Measurements from ENCODE around the gene TRANK1. TPM values are rescaled to one million over a fixed set of nuclear protein-coding genes. Genes with fewer than 3 reads are reported as not detected.
"Not testable (repeated sequence)": the region's sequence is repeated elsewhere in the genome, so short reads cannot be mapped to it uniquely, and the experiment has no call there.

The TRANK1 gene
- total and polyA plus RNA-seq, 7 experiments from 2014 or later, result 29.6 to 113 (median 75.3) TPM

GRCh38 chr3:36891701-36892160 is 53.1 kb downstream of the TRANK1 start:
- H3K4me3 ChIP-seq (ENCODE audit: low read length), result no peak overlapping the region
- H3K4me1 ChIP-seq (ENCODE audit: control insufficient read depth in 2 of 2, insufficient read depth in 2 of 2, low read length in 2 of 2), result peaks cover 29 to 38% of the 10 kb centered on the region in 2 donors
- CTCF ChIA-PET, result interaction anchor here (0.9 to 1.5 kb wide), 2 partner anchors 20 to 67 kb away, joined by 3 to 5 read pairs; no protein-coding TSS in a partner anchor
- Mint-ChIP-seq H3K27me3 (no peaks in the 10 kb centered on the region), H3K27ac (peak overlapping the region; percentile 29 to 95 (median 94)), H3K36me3 (peaks cover 23 to 75% (median 66%) of the 10 kb centered on the region in 5 donors), H3K4me3 (peak overlapping the region in 4 of 10 donors; percentile 33 to 60 (median 48)), H3K4me1 (peaks cover 41 to 63% (median 51%) of the 10 kb centered on the region in 7 donors), H3K9me3 (peaks cover 0 to 8% (median 0%) of the 10 kb centered on the region in 11 donors)
- peak overlapping the region; percentile 59 for H3K27ac ChIP-seq (ENCODE audit: low read depth, low read length)
- DNase-seq (no peak), ATAC-seq (no peak)
- peaks cover 32 to 69% (median 34%) of the 10 kb centered on the region in 3 experiments for H3K36me3 ChIP-seq (ENCODE audit: control insufficient read depth in 2 of 3, insufficient read depth in 3 of 3, low read length in 3 of 3)
- POLR2A ChIA-PET, result interaction anchor here (0.6 to 5.3 kb wide), 6 partner anchors 11 to 53 kb away, joined by 3 to 62 read pairs (median 10); partner anchors contain the start of gene TRANK1
- intact Hi-C loops (cut with micrococcal nuclease), result loop anchor here in 1 of 2 donors (2.0 kb wide), 1 partner anchor 15 kb away; no protein-coding TSS in a partner anchor
- H3K9me3 ChIP-seq (ENCODE audit: control insufficient read depth in 2 of 3, low read length in 3 of 3), result no peaks in the 10 kb centered on the region
- H3K27me3 ChIP-seq (ENCODE audit: control insufficient read depth in 2 of 2, insufficient read depth in 2 of 2, low read length in 2 of 2), result no peaks in the 10 kb centered on the region

GRCh38 chr3:36891097-36891496 is 53.8 kb downstream of the TRANK1 start:
- ATAC-seq; intact Hi-C loops (cut with micrococcal nuclease); DNase-seq; CTCF ChIA-PET; H3K27me3 ChIP-seq (ENCODE audit: control insufficient read depth in 2 of 2, insufficient read depth in 2 of 2, low read length in 2 of 2); H3K4me3 Mint-ChIP-seq; H3K9me3 Mint-ChIP-seq; H3K4me3 ChIP-seq (ENCODE audit: low read length); H3K27ac ChIP-seq (ENCODE audit: low read depth, low read length); H3K9me3 ChIP-seq (ENCODE audit: control insufficient read depth in 2 of 3, low read length in 3 of 3); H3K27me3 Mint-ChIP-seq: not testable (repeated sequence)
- H3K36me3 Mint-ChIP-seq, result peaks cover 23 to 74% (median 64%) of the 10 kb centered on the region in 5 donors
- POLR2A ChIA-PET, result interaction anchor here (1.0 to 5.3 kb wide), 2 partner anchors 13 to 16 kb away, joined by 3 to 62 read pairs; no protein-coding TSS in a partner anchor
- peaks cover 36 to 60% (median 48%) of the 10 kb centered on the region in 7 donors for H3K4me1 Mint-ChIP-seq
- peaks cover 23 to 35% of the 10 kb centered on the region in 2 donors for H3K4me1 ChIP-seq (ENCODE audit: control insufficient read depth in 2 of 2, insufficient read depth in 2 of 2, low read length in 2 of 2)
- H3K36me3 ChIP-seq (ENCODE audit: control insufficient read depth in 2 of 3, insufficient read depth in 3 of 3, low read length in 3 of 3), result peaks cover 32 to 70% (median 34%) of the 10 kb centered on the region in 3 experiments
- H3K27ac Mint-ChIP-seq, result peak overlapping the region in 6 of 9 donors; percentile 56 to 95 (median 70)

- intact Hi-C loops (cut with micrococcal nuclease), result no loop called here
- no peaks in the 10 kb centered on the region for H3K27me3 Mint-ChIP-seq
- Histone ChIP-seq H3K27me3 (ENCODE audit: control insufficient read depth in 2 of 2, insufficient read depth in 2 of 2, low read length in 2 of 2) (no peaks in the 10 kb centered on the region), H3K27ac (ENCODE audit: low read depth, low read length) (no peak overlapping the region), H3K9me3 (ENCODE audit: control insufficient read depth in 2 of 3, low read length in 3 of 3) (no peaks in the 10 kb centered on the region), H3K4me1 (ENCODE audit: control insufficient read depth in 2 of 2, insufficient read depth in 2 of 2, low read length in 2 of 2) (peaks cover 15 to 29% of the 10 kb centered on the region in 2 donors), H3K4me3 (ENCODE audit: low read length) (no peak overlapping the region), H3K36me3 (ENCODE audit: control insufficient read depth in 2 of 3, insufficient read depth in 3 of 3, low read length in 3 of 3) (peaks cover 32 to 70% (median 34%) of the 10 kb centered on the region in 3 experiments)
- H3K4me1 Mint-ChIP-seq, result peaks cover 30 to 52% (median 40%) of the 10 kb centered on the region in 7 donors
- ATAC-seq (no peak), DNase-seq (no peak)
- H3K9me3 Mint-ChIP-seq, result peaks cover 0 to 5% (median 0%) of the 10 kb centered on the region in 11 donors
- H3K36me3 Mint-ChIP-seq, result peaks cover 23 to 72% (median 60%) of the 10 kb centered on the region in 5 donors
- H3K4me3 Mint-ChIP-seq, result no peak overlapping the region
- peak overlapping the region in 5 of 9 donors; percentile 21 to 86 (median 71) for H3K27ac Mint-ChIP-seq
- ChIA-PET CTCF (interaction anchor here (0.6 kb wide), 1 partner anchor 68 kb away, joined by 3 read pairs; no protein-coding TSS in a partner anchor), POLR2A (interaction anchor here (1.1 to 1.3 kb wide), 2 partner anchors 14 to 102 kb away, joined by 4 to 5 read pairs; partner anchors contain the start of gene EPM2AIP1)
Measured at GRCh38 chr3:36890261-36890660, 54.6 kb downstream of the TRANK1 start.

GRCh38 chr3:36881735-36882134 is 63.1 kb downstream of the TRANK1 start:
- CTCF ChIA-PET, result no interaction called here

GRCh38 chr3:36879842-36880241 is 65.0 kb downstream of the TRANK1 start:
- H3K27ac ChIP-seq (ENCODE audit: low read depth, low read length); H3K9me3 ChIP-seq (ENCODE audit: control insufficient read depth in 2 of 3, low read length in 3 of 3); CTCF ChIA-PET; H3K27me3 Mint-ChIP-seq; ATAC-seq; POLR2A ChIA-PET; H3K27me3 ChIP-seq (ENCODE audit: control insufficient read depth in 2 of 2, insufficient read depth in 2 of 2, low read length in 2 of 2); H3K9me3 Mint-ChIP-seq; H3K4me3 ChIP-seq (ENCODE audit: low read length); DNase-seq: not testable (repeated sequence)
- H3K4me3 Mint-ChIP-seq, result peak overlapping the region in 3 of 10 donors; percentile 15 to 48 (median 39)
- H3K36me3 Mint-ChIP-seq, result peaks cover 6 to 36% (median 27%) of the 10 kb centered on the region in 5 donors
- H3K4me1 Mint-ChIP-seq, result peaks cover 32 to 78% (median 68%) of the 10 kb centered on the region in 7 donors
- Histone ChIP-seq H3K4me1 (ENCODE audit: control insufficient read depth in 2 of 2, insufficient read depth in 2 of 2, low read length in 2 of 2) (peaks cover 21 to 38% of the 10 kb centered on the region in 2 donors), H3K36me3 (ENCODE audit: control insufficient read depth in 2 of 3, insufficient read depth in 3 of 3, low read length in 3 of 3) (peaks cover 0 to 19% (median 7%) of the 10 kb centered on the region in 3 experiments)
- intact Hi-C loops (cut with micrococcal nuclease), result loop anchor here in 1 of 2 donors (5.0 kb wide), 1 partner anchor 38 kb away; no protein-coding TSS in a partner anchor
- H3K27ac Mint-ChIP-seq, result peak overlapping the region in 1 of 9 donors; percentile 45

More at GRCh38 chr3:36881735-36882134, 63.1 kb downstream of the TRANK1 start:
- H3K4me1 ChIP-seq (ENCODE audit: control insufficient read depth in 2 of 2, insufficient read depth in 2 of 2, low read length in 2 of 2), result peaks cover 15 to 21% of the 10 kb centered on the region in 2 donors
- peaks cover 18 to 60% (median 51%) of the 10 kb centered on the region in 7 donors for H3K4me1 Mint-ChIP-seq
- intact Hi-C loops (cut with micrococcal nuclease), result no loop called here
- H3K36me3 ChIP-seq (ENCODE audit: control insufficient read depth in 2 of 3, insufficient read depth in 3 of 3, low read length in 3 of 3), result peaks cover 0 to 19% (median 8%) of the 10 kb centered on the region in 3 experiments
- H3K27me3 ChIP-seq (ENCODE audit: control insufficient read depth in 2 of 2, insufficient read depth in 2 of 2, low read length in 2 of 2), result no peaks in the 10 kb centered on the region
- ATAC-seq (no peak), DNase-seq (no peak)
- no peaks in the 10 kb centered on the region for H3K9me3 ChIP-seq (ENCODE audit: control insufficient read depth in 2 of 3, low read length in 3 of 3)
- no peak overlapping the region for H3K4me3 ChIP-seq (ENCODE audit: low read length)
- no peak overlapping the region for H3K27ac ChIP-seq (ENCODE audit: low read depth, low read length)
- peaks cover 6 to 38% (median 31%) of the 10 kb centered on the region in 5 donors for H3K36me3 Mint-ChIP-seq
- H3K9me3 Mint-ChIP-seq, result no peaks in the 10 kb centered on the region
- no peaks in the 10 kb centered on the region for H3K27me3 Mint-ChIP-seq
- no peak overlapping the region for H3K4me3 Mint-ChIP-seq
- POLR2A ChIA-PET, result interaction anchor here (1.1 kb wide), 1 partner anchor 26 kb away, joined by 3 read pairs; no protein-coding TSS in a partner anchor
- peak overlapping the region in 1 of 9 donors; percentile 32 for H3K27ac Mint-ChIP-seq

- POLR2A ChIA-PET, result interaction anchor here (1.0 to 1.7 kb wide), 2 partner anchors 9 to 14 kb away, joined by 3 to 4 read pairs; no protein-coding TSS in a partner anchor
- Mint-ChIP-seq H3K36me3 (peaks cover 6 to 43% (median 14%) of the 10 kb centered on the region in 5 donors), H3K4me3 (peak overlapping the region in 8 of 10 donors; percentile 19 to 54 (median 41)), H3K27me3 (peaks cover 0 to 3% (median 0%) of the 10 kb centered on the region in 5 donors), H3K4me1 (peaks cover 32 to 73% (median 67%) of the 10 kb centered on the region in 7 donors), H3K27ac (peak overlapping the region in 8 of 9 donors; percentile 73 to 95 (median 86)), H3K9me3 (no peaks in the 10 kb centered on the region)
- Histone ChIP-seq H3K36me3 (ENCODE audit: control insufficient read depth in 2 of 3, insufficient read depth in 3 of 3, low read length in 3 of 3) (peaks cover 0 to 7% (median 5%) of the 10 kb centered on the region in 3 experiments), H3K27ac (ENCODE audit: low read depth, low read length) (peak overlapping the region; percentile 8), H3K4me3 (ENCODE audit: low read length) (no peak overlapping the region), H3K4me1 (ENCODE audit: control insufficient read depth in 2 of 2, insufficient read depth in 2 of 2, low read length in 2 of 2) (peaks cover 21 to 45% of the 10 kb centered on the region in 2 donors), H3K27me3 (ENCODE audit: control insufficient read depth in 2 of 2, insufficient read depth in 2 of 2, low read length in 2 of 2) (no peaks in the 10 kb centered on the region), H3K9me3 (ENCODE audit: control insufficient read depth in 2 of 3, low read length in 3 of 3) (no peaks in the 10 kb centered on the region)
- DNase-seq (no peak), ATAC-seq (no peak)
- CTCF ChIA-PET, result interaction anchor here (1.9 kb wide), 1 partner anchor 11 kb away, joined by 6 read pairs; no protein-coding TSS in a partner anchor
- intact Hi-C loops (cut with micrococcal nuclease), result loop anchor here (2.0 to 5.0 kb wide), 4 partner anchors 15 to 81 kb away; partner anchors contain the start of gene TRANK1 (in 1 of the 2)
Measured at GRCh38 chr3:36877930-36878685, 66.7 kb downstream of the TRANK1 start.

Measured in naive thymus-derived CD4-positive, alpha-beta T cell (primary cell).